ENCODE results near the gene DLST. TPM values are rescaled to one million over a fixed set of nuclear protein-coding genes. Genes with fewer than 3 reads are reported as not detected.

DLST gene
- total and polyA plus RNA-seq, 2 donors (not counting 1 experiment from before 2014, with no cell fraction given): 95.3 to 214 TPM

DNA sequence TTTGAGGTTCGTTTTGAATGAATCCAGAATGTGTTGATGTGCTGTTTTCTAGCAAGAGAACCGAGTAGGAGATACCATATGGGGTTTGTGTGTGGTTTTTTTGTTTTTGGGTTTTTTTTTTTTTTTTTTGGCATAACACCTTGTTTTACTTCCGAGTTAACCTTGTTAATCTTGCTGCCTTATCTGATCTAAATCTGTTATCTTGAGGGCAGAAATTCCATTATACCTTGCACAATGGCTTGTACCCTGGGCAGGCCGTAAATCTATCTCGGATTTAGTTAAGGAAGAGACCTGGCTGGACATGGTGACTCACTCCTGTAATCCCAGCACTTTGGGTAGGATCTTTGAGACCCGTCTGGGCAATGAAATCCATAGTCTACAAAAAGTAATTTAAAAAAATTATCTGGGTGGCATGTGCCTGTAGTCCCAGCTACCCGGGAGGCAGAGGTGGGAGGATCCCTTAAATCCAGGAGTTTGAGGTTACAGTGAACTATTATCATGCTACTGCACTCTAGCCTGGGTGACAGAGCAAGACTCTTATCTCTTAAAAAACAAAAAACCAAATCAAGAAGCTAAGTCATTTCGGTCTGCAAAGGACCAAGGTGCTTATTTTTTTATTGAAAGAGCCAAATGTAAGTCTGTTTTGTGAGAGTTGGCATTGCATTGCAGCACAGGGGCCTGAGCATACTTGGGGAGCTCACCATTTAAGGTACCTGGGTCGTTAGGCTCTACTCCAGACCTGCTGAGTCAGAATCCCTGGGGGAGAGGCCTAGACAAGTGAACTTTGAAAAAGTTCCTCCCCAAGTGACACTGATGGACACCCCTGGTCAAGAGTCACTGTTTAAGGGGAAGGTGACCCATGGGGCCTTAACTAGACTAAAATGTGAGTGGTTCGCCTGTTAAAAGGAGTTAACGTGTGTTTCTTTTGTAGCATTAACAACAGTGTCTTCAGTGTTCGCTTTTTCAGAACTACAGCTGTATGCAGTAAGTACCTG is 6.7 kb downstream of the DLST start:
- Histone ChIP-seq H3K27ac (ENCODE audit: insufficient read depth, low read length) (no peak overlapping the region), H3K36me3 (ENCODE audit: control insufficient read depth, insufficient read depth, low read length) (peaks cover 23% of the 10 kb centered on the region), H3K4me1 (ENCODE audit: control insufficient read depth, extremely low read depth, insufficient read depth, low read length) (peaks cover 29% of the 10 kb centered on the region), H3K4me2 (ENCODE audit: extremely low read depth, insufficient read depth, low read length) (no peak overlapping the region), H3K79me2 (ENCODE audit: control insufficient read depth, insufficient read depth, low read length) (peaks cover 59% of the 10 kb centered on the region), H3K4me3 (replicated peaks in 1 of 4; ENCODE audit: control extremely low read depth in 1 of 4, insufficient read depth in 1 of 4, low read depth in 3 of 4, low read length in 4 of 4) (no peak overlapping the region), H3K27me3 (ENCODE audit: control insufficient read depth, insufficient read depth, low read length) (no peaks in the 10 kb centered on the region), H3K9ac (ENCODE audit: insufficient read depth, low read length) (no peak overlapping the region), H4K20me1 (ENCODE audit: control insufficient read depth, extremely low read depth, insufficient read depth, low read length) (no peaks in the 10 kb centered on the region), H2AFZ (ENCODE audit: low read length) (no peak overlapping the region), H3K9me3 (ENCODE audit: control insufficient read depth, insufficient read depth, low read depth, low read length) (no peaks in the 10 kb centered on the region)
- peak in 1 of 2 donors; percentile 48 for DNase-seq (ENCODE audit: low read depth in 2 of 2)
- TF ChIP-seq, protein P1, sequence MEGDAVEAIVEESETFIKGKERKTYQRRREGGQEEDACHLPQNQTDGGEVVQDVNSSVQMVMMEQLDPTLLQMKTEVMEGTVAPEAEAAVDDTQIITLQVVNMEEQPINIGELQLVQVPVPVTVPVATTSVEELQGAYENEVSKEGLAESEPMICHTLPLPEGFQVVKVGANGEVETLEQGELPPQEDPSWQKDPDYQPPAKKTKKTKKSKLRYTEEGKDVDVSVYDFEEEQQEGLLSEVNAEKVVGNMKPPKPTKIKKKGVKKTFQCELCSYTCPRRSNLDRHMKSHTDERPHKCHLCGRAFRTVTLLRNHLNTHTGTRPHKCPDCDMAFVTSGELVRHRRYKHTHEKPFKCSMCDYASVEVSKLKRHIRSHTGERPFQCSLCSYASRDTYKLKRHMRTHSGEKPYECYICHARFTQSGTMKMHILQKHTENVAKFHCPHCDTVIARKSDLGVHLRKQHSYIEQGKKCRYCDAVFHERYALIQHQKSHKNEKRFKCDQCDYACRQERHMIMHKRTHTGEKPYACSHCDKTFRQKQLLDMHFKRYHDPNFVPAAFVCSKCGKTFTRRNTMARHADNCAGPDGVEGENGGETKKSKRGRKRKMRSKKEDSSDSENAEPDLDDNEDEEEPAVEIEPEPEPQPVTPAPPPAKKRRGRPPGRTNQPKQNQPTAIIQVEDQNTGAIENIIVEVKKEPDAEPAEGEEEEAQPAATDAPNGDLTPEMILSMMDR (conservative IDR thresholded peaks at IDR 0.05 in 1 of 2, IDR thresholded peaks at IDR 0.05 in 1 of 2; ENCODE audit: low read depth in 1 of 2, low read length in 2 of 2): no peak
- TF ChIP-seq EZH2 (IDR thresholded peaks at IDR 0.05; ENCODE audit: low read length, missing control alignments): no peak

DNA sequence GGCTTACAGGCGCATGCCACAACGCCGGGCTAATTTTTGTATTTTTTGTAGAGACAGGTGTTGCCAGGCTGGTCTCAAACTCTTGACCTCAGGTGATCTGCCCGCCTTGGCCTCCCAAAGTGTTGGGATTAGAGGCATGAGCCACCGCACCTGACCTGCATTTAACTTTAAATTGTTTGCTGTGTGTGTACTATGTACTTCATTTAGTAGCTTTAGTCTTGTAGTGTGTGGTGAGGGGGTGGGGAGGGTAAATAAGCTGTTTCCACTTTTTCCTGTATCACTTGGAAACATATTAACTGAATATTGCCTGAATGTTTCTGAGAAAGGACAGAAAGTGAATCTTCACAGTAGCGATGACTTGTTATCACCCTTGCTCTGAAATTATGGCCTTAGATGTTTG is 8.5 kb downstream of the DLST start:
- Histone ChIP-seq H3K79me2 (ENCODE audit: control insufficient read depth, insufficient read depth, low read length) (peaks cover 41% of the 10 kb centered on the region), H3K9me3 (ENCODE audit: control insufficient read depth, insufficient read depth, low read depth, low read length) (no peaks in the 10 kb centered on the region), H3K27me3 (ENCODE audit: control insufficient read depth, insufficient read depth, low read length) (no peaks in the 10 kb centered on the region), H3K4me2 (ENCODE audit: extremely low read depth, insufficient read depth, low read length) (no peak overlapping the region), H3K9ac (ENCODE audit: insufficient read depth, low read length) (no peak overlapping the region), H3K36me3 (ENCODE audit: control insufficient read depth, insufficient read depth, low read length) (peaks cover 25% of the 10 kb centered on the region), H3K4me1 (ENCODE audit: control insufficient read depth, extremely low read depth, insufficient read depth, low read length) (peaks cover 16% of the 10 kb centered on the region), H3K4me3 (replicated peaks in 1 of 4; ENCODE audit: control extremely low read depth in 1 of 4, insufficient read depth in 1 of 4, low read depth in 3 of 4, low read length in 4 of 4) (no peak overlapping the region), H4K20me1 (ENCODE audit: control insufficient read depth, extremely low read depth, insufficient read depth, low read length) (no peaks in the 10 kb centered on the region), H3K27ac (ENCODE audit: insufficient read depth, low read length) (no peak overlapping the region), H2AFZ (ENCODE audit: low read length) (no peak overlapping the region)
- no peak for TF ChIP-seq EZH2 (IDR thresholded peaks at IDR 0.05; ENCODE audit: low read length, missing control alignments)
- TF ChIP-seq, protein P1 (conservative IDR thresholded peaks at IDR 0.05 in 1 of 2, IDR thresholded peaks at IDR 0.05 in 1 of 2; ENCODE audit: low read depth in 1 of 2, low read length in 2 of 2): no peak
- DNase-seq (ENCODE audit: low read depth in 2 of 2): no peak

DNA sequence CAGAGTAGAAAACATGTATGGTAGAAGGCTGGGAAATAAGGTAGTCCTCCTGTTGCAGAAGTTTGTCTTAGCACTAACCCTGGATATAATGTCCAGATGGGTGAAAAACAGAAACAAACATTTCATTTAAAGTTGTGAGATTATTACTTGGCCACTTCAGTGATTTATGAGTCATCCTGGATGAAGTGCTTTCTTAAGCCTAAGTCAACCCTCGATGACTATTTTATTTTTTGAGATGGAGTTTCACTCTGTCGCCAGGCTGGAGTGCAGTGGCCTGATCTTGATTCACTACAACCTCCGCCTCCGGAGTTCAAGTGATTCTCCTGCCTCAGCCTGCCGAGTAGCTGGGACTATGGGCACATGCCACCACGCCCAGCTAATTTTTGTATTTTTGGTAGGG is 10.2 kb downstream of the DLST start:
- peaks cover 29% of the 10 kb centered on the region for H3K36me3 ChIP-seq (ENCODE audit: control insufficient read depth, insufficient read depth, low read length)
- no peak overlapping the region for H3K4me3 ChIP-seq (replicated peaks in 1 of 4; ENCODE audit: control extremely low read depth in 1 of 4, insufficient read depth in 1 of 4, low read depth in 3 of 4, low read length in 4 of 4)
- peaks cover 31% of the 10 kb centered on the region for H3K79me2 ChIP-seq (ENCODE audit: control insufficient read depth, insufficient read depth, low read length)
- no peaks in the 10 kb centered on the region for H3K27me3 ChIP-seq (ENCODE audit: control insufficient read depth, insufficient read depth, low read length)
- peaks cover 5% of the 10 kb centered on the region for H3K4me1 ChIP-seq (ENCODE audit: control insufficient read depth, extremely low read depth, insufficient read depth, low read length)
- H4K20me1 ChIP-seq (ENCODE audit: control insufficient read depth, extremely low read depth, insufficient read depth, low read length): no peaks in the 10 kb centered on the region
- H3K4me2 ChIP-seq (ENCODE audit: extremely low read depth, insufficient read depth, low read length): no peak overlapping the region
- H3K9ac ChIP-seq (ENCODE audit: insufficient read depth, low read length): no peak overlapping the region
- TF ChIP-seq EZH2 (IDR thresholded peaks at IDR 0.05; ENCODE audit: low read length, missing control alignments): no peak
- TF ChIP-seq, protein P1 (conservative IDR thresholded peaks at IDR 0.05 in 1 of 2, IDR thresholded peaks at IDR 0.05 in 1 of 2; ENCODE audit: low read depth in 1 of 2, low read length in 2 of 2): no peak
- DNase-seq (ENCODE audit: low read depth in 2 of 2): peak in 1 of 2 donors; percentile 63
- H3K27ac ChIP-seq (ENCODE audit: insufficient read depth, low read length): no peak overlapping the region
- H3K9me3 ChIP-seq (ENCODE audit: control insufficient read depth, insufficient read depth, low read depth, low read length): no peaks in the 10 kb centered on the region
- H2AFZ ChIP-seq (ENCODE audit: low read length): no peak overlapping the region

Data from fibroblast of lung (primary cell).